Fibroblast of skin of right biceps (primary cell): ENCODE results near the gene ESPL1.
"Not testable (repeated sequence)": the region's sequence is repeated elsewhere in the genome, so short reads cannot be mapped to it uniquely, and the experiment has no call there.

Experiments
- DNase-seq: peaks from one replicate; pipeline ENCODE4 v3.0.0-alpha.2; 2013

The ESPL1 gene

GRCh38 chr12:53265783-53266182 lies 2.3 kb upstream of the ESPL1 start:
- no peak for DNase-seq

GRCh38 chr12:53267306-53267998 lies 647 bp upstream of the ESPL1 start:
- DNase-seq, result no peak

GRCh38 chr12:53268630-53269562 lies 797 bp downstream of the ESPL1 start:
- no peak for DNase-seq

- DNase-seq, result no peak
Measured at GRCh38 chr12:53274445-53274844, 6.3 kb downstream of the ESPL1 start.

- no peak for DNase-seq
Measured at GRCh38 chr12:53276511-53276910, 8.4 kb downstream of the ESPL1 start.

- no peak for DNase-seq
Measured at GRCh38 chr12:53277981-53278380, 9.9 kb downstream of the ESPL1 start.

- no peak for DNase-seq
Measured at GRCh38 chr12:53279283-53279869, 11.3 kb downstream of the ESPL1 start.

GRCh38 chr12:53279888-53280498 lies 11.9 kb downstream of the ESPL1 start:
- DNase-seq, result no peak

- no peak for DNase-seq
Measured at GRCh38 chr12:53286448-53286847, 18.3 kb downstream of the ESPL1 start.

- DNase-seq, result peak; percentile 51
Measured at GRCh38 chr12:53287741-53288216, 19.7 kb downstream of the ESPL1 start.

- DNase-seq, result no peak
Measured at GRCh38 chr12:53288322-53288721, 20.2 kb downstream of the ESPL1 start.

GRCh38 chr12:53289891-53290290 lies 21.8 kb downstream of the ESPL1 start:
- DNase-seq, result no peak

GRCh38 chr12:53290661-53291060 lies 22.6 kb downstream of the ESPL1 start:
- no peak for DNase-seq

- DNase-seq, result no peak
Measured at GRCh38 chr12:53292426-53292825, 24.3 kb downstream of the ESPL1 start.

- peak; percentile 87 for DNase-seq
Measured at GRCh38 chr12:53295070-53295890, 27.2 kb downstream of the ESPL1 start, which contains the start of gene PFDN5. Gene PFDN5 (plus strand): TSS chr12:53295542. CDS start chr12:53295568, 26 bp downstream.

GRCh38 chr12:53295891-53296219 lies 27.8 kb downstream of the ESPL1 start:
- no peak for DNase-seq

GRCh38 chr12:53297106-53297505 lies 29.0 kb downstream of the ESPL1 start:
- not testable (repeated sequence) for DNase-seq

- peak; percentile 89 for DNase-seq
Measured at GRCh38 chr12:53298164-53298563, 30.1 kb downstream of the ESPL1 start.

- DNase-seq, result peak; percentile 75
Measured at GRCh38 chr12:53299101-53299453, 31.0 kb downstream of the ESPL1 start.

- DNase-seq, result peak; percentile 86
Measured at GRCh38 chr12:53299454-53300180, 31.5 kb downstream of the ESPL1 start, which contains the start of gene MYG1. Gene MYG1 (plus strand): TSS chr12:53299695. CDS start chr12:53299738, 43 bp downstream.

GRCh38 chr12:53300187-53300586 lies 32.1 kb downstream of the ESPL1 start:
- DNase-seq, result peak; percentile 28
